Stimulated activated CD8-positive, alpha-beta memory T cell treated with anti-CD3 and anti-CD28 coated beads, Interleukin-15, amount 100 ng/mL, for 24 hours (primary cell): ENCODE measurements around the gene EHMT2.

Experiments used
- DNase-seq: peaks from one replicate; pipeline ENCODE4 v3.0.0-alpha.2; 2020; ENCODE audit warnings: low read depth

Gene EHMT2

DNA sequence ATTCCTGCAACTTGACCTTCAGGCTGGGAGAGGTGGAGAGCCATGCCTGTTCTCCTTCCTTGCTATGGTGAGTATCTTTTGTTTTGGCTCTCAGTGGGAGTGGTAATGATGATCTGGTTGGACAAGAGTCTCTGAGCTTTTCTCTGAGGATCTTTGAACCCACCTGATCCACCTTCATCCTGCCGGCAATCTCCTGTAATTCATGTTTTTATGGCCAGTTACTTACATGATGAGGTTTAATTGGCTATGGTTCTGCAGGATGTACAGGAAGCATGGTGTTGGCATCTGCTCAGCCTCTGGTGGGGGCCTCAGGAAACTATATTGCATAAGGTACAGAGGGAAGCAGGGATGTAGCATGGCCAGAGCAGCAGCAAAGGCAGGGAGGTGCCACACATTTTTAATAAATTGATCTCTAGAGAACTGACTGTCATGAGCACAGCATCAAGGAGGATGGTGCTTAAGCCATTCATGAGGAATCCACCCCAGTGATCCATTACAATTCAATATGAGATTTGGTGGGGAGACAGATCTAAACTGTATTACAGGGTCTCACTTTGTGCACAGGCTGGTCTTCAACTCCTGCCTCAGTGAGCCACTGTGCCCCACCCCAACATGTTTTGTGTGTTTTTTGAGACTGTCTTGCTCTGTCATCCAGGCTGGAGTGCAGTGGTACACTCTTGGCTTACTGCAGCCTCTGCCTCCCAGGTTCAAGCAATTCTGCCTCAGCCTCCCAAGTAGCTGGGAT lies 60.0 kb downstream of the EHMT2 start:
- no peak for DNase-seq

DNA sequence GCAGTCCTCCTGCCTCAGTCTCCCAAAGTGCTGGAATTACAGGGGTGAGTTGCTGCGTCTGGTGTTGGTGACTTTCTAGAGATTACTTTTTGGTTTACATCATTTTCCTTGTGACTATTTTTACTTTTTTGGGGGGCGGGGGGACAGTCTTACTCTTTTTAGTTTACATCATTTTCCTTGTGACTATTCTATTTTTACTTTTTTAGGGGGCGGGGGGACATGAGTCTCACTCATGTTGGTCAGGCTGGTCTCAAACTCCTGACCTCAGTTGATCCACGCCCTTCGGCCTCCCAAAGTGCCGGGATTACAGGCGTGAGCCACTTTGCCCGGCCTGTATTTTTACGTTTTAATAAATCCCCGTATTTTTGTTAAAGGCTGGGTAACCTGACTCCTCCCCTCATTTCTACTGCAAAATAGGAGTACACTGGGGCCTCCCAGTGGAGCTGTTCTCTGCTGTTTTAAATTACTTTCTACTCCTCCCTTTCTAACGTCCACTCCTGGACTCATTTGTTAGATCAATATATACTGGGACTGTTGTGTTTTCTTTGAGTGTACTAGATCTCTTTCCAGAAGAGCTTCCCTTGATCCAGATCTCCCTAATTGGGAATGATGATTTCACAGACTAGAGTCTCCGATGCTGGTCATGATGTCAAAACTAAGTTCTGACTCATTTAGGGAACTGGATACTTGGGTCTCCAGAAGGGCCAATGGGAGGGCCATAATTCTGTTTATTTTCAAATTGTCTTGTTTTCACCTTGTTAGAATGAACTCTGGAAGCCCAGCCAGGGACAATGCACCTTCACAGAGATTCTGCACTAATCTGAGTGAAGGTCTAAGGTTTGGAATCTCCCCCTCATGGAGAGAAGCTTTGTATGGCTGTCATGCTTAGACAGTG lies 60.8 kb downstream of the EHMT2 start:
- DNase-seq = no peak

DNA sequence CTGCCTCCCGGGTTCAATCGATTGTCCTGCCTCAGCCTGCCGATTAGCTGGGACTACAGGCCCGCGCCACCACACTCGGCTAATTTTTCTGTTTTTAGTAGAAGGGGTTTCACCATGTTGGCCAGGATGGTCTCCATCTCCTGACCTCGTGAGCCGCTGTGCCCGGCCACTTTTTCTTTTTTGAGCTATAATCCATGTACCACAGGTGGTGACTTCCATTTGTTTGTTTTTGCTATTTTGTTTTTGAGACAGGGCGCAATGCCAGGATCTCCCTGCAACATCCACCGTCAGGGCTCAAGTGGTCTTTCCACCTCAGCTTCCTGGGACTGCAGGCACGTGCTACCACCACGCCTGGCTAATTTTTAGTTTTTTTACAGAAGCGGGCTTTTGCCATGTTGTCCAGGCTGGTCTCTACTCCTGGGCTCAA lies 61.4 kb downstream of the EHMT2 start:
- DNase-seq = no peak

DNA sequence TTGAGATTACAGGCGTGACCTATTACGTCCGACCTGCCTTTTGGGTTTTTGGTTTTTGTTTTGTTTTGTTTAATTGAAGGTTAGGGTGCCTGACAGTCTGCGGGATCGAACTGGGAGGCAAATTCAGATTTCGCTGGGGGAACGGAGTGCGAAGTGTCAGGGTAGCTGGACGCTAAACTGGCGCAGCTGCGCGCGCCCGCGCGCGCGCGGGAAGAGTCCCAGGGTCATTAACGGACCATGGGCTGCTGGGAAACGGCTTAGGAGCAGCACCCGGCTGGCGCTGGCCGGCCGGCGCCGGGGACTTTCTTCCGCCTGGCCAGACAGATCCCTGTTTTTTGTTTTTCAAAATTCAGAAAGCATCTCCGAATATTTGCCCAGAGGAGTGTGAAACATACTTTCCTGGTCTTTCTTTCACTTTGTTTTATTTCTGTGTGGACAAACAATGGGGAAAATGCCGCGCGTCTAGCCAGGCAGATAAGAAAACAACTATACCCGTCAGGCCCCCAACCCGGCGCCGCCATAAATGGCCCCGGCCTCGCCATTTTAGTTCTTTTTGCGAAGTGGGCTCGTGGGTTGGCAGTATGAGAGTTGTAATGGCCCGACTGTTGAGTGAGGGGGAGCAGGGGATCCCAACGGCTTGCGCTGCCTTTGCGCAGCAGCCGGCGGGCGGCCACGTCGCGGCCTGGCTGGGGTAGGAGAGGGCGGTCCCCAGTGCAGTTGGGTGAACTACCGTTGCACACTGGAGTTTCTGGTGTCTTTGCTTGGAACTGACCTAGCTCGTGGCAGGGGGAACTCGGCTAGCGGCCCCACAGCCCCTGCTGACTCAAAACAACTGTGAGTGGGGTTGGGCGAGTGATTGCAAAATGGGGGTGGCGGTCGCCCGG lies 62.9 kb downstream of the EHMT2 start:
- peak; percentile 74 for DNase-seq

DNA sequence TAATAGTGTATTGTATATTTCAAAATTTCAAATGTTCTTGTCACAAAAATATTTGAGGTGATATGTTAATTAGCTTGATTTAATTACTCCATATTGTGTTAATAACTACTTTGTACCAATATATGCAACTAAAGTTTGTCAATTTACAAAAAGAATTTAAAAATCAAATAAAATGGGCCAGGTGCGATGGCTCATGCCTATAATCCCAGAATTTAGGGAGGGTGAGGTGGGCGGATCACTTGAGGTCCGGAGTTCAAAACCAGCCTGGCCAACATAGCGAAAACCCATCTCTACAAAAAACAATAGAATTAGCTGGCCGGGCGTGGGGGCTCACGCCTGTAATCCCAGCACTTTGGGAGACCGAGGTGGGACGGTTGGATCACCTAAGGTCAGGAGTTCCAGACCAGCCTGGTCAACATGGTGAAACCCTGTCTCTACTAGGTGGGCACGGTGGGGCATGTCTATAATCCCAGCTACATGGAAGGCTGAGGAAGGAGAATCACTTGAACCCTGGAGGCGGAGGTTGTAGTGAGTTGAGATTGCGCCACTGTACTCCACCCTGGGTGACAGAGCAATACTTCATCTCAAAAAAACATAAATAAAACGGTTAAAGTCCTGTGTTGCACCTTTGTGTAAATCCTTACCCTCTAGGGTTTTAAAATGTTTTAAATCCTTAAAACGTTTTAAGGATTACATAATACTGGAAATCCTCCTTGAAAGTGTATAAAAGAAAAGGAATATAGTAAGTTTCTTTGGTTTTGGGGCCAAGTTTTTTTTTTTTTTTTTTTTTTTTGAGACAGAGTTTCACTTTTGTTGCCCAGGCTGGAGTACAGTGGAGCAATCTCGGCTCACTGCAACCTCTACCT lies 65.9 kb downstream of the EHMT2 start:
- no peak for DNase-seq

DNA sequence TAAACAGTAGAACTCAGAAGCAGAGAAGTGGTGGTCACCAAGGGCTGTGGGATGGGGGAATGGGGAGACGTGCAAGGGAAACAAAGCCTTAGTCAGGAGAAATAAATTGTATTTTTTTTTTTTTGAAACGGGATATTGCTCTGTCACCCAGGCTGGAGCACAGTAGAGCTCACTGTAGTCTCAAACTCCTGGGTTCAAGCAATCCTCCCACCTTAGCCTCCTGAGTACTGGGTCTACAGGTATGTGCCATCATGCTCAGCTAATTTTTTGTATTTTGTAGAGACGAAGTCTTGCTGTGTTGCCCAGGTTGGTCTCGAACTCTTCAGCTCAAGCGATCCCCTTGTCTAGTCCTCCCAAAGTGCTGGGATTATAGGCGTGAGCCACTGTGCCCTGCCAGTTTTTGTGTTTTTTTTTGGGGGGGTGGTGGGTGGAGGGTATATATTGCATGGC lies 66.6 kb downstream of the EHMT2 start:
- DNase-seq = no peak
